Stomach (tissue), 4 donors: ENCODE results near the gene PRR5L.

Source experiments
- EP300 ChIP-seq: sonication (generic); formaldehyde crosslinking; IDR thresholded peaks from one replicate; pipeline ENCODE4 v1.6.1; 2017; ENCODE audit warnings: antibody characterized with exemption
- POLR2A ChIP-seq, 4 donors: fragments of 450-650 bp; IDR thresholded peaks; one replicate each; pipeline ENCODE4 v1.6.1; 2016; ENCODE audit warnings: antibody characterized with exemption in 4 of 4, control low read depth in 2 of 4, mild to moderate bottlenecking in 1 of 4, moderate library complexity in 1 of 4
- POLR2AphosphoS5 ChIP-seq, 3 donors: sonication (generic); formaldehyde crosslinking; IDR thresholded peaks; one replicate each; pipeline ENCODE4 v1.6.1; 2016; ENCODE audit warnings: antibody characterized with exemption in 3 of 3
- TF ChIP-seq, protein P1 (sequence below), 7 experiments: fragments of 450-650 bp in 4 of 7; fragments of 200-600 bp in 3 of 7; sonication (generic) in 3 of 7; IDR thresholded peaks; one replicate each; pipeline ENCODE4 v1.5.1; 2016 to 2019; ENCODE audit warnings: antibody characterized with exemption in 7 of 7, control low read depth in 2 of 7, mild to moderate bottlenecking in 1 of 7

DNA sequence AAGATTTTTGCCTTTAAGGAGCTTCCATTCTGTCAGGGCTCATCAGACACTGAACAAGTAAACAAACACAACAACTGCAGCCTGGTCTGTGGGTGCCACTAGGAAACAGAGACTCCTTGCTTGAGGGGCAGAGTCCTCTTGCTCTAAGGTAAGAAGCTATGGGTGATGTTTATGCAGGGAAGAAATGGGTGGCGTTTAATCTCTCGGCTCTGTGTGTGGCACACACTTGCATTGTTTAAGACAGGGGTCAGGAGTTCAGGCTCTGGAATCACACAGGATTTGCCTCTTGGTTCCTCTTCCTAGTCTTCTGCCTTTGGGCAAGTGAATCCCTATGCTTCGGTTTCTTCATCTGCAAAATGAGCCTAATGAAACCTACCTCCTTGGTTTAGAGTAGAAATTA, 90.3 kb downstream of the PRR5L start:
- TF ChIP-seq POLR2A (IDR thresholded peaks at IDR 0.05) (no peak), POLR2AphosphoS5 (IDR thresholded peaks at IDR 0.05) (no peak), EP300 (no peak)
- TF ChIP-seq, protein P1, sequence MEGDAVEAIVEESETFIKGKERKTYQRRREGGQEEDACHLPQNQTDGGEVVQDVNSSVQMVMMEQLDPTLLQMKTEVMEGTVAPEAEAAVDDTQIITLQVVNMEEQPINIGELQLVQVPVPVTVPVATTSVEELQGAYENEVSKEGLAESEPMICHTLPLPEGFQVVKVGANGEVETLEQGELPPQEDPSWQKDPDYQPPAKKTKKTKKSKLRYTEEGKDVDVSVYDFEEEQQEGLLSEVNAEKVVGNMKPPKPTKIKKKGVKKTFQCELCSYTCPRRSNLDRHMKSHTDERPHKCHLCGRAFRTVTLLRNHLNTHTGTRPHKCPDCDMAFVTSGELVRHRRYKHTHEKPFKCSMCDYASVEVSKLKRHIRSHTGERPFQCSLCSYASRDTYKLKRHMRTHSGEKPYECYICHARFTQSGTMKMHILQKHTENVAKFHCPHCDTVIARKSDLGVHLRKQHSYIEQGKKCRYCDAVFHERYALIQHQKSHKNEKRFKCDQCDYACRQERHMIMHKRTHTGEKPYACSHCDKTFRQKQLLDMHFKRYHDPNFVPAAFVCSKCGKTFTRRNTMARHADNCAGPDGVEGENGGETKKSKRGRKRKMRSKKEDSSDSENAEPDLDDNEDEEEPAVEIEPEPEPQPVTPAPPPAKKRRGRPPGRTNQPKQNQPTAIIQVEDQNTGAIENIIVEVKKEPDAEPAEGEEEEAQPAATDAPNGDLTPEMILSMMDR (IDR thresholded peaks at IDR 0.05), result no peak
